Stimulated activated memory B cell treated with anti-CD40 and anti-IgM and Interleukin-4, amounts not matched to agents 10 μg/mL and 1 μg/mL and 100 μg/mL, for 72 hours (primary cell): ENCODE data around the gene GLG1.
"Not testable (repeated sequence)": the region's sequence is repeated elsewhere in the genome, so short reads cannot be mapped to it uniquely, and the experiment has no call there.

Experiments
- ATAC-seq: fragments of 150-1000 bp; cut with Tn5 transposase; 2 replicates; pipeline ENCODE4 v1.10.0; 2021
- H3K27ac Mint-ChIP-seq: one replicate; pipeline ENCODE4 v1.8.0; 2022; ENCODE audit warnings: mild to moderate bottlenecking, mixed read lengths
- H3K27me3 Mint-ChIP-seq: one replicate; pipeline ENCODE4 v1.8.0; 2022; ENCODE audit warnings: mixed read lengths
- H3K36me3 Mint-ChIP-seq: one replicate; pipeline ENCODE4 v1.8.0; 2022; ENCODE audit warnings: mixed read lengths
- H3K4me1 Mint-ChIP-seq: one replicate; pipeline ENCODE4 v1.8.0; 2022; ENCODE audit warnings: mixed read lengths
- H3K4me3 Mint-ChIP-seq: one replicate; pipeline ENCODE4 v1.8.0; 2022; ENCODE audit warnings: mild to moderate bottlenecking, moderate library complexity, mixed read lengths
- H3K9me3 Mint-ChIP-seq: one replicate; pipeline ENCODE4 v1.8.0; 2022; ENCODE audit warnings: mixed read lengths

The GLG1 gene

DNA sequence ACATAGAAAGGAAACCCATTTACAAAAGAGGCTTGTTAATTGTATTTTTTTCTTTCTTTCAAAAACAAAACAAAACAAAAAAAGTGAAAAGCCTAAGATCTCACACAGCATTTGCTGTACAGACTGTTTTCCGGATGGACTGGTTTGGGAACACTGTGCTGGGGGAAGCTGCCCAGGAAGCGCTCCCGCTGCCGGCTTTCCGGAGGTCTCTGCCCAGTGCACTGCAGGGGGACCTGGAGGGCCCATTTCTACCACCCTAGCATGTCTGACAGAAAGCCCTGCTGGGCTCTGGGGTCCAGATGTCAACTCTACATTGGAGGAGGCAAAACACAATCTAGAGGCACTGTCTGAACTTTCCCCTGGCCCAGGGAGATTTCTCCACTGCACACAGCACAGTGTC lies 159.3 kb downstream of the GLG1 start:
- Mint-ChIP-seq H3K36me3 (peaks cover 50% of the 10 kb centered on the region), H3K27me3 (no peaks in the 10 kb centered on the region), H3K4me1 (peaks cover 11% of the 10 kb centered on the region), H3K9me3 (no peaks in the 10 kb centered on the region), H3K27ac (no peak overlapping the region), H3K4me3 (no peak overlapping the region)
- no peak for ATAC-seq

DNA sequence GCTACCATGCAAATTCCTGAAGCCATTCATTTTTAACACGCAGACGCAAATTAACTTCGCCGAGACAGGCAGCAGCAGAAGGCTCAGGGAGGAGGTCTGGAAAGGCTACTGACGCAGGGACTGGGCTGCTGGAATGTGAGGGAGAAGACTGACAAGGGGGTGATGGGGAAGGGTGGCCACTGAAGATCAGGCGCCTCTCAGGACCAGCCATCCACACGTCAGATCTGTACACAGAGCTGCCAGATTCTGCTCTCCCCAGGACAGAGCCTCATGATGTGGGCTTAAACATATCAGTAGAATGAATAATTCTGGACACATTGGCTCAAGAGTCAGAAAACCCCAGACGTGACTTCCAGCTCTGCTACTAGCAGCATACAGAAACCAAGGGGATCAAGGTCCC lies 160.0 kb downstream of the GLG1 start:
- no peak overlapping the region for H3K4me3 Mint-ChIP-seq
- H3K9me3 Mint-ChIP-seq: no peaks in the 10 kb centered on the region
- peaks cover 3% of the 10 kb centered on the region for H3K4me1 Mint-ChIP-seq
- no peaks in the 10 kb centered on the region for H3K27me3 Mint-ChIP-seq
- no peak overlapping the region for H3K27ac Mint-ChIP-seq
- ATAC-seq: no peak
- H3K36me3 Mint-ChIP-seq: peaks cover 48% of the 10 kb centered on the region

DNA sequence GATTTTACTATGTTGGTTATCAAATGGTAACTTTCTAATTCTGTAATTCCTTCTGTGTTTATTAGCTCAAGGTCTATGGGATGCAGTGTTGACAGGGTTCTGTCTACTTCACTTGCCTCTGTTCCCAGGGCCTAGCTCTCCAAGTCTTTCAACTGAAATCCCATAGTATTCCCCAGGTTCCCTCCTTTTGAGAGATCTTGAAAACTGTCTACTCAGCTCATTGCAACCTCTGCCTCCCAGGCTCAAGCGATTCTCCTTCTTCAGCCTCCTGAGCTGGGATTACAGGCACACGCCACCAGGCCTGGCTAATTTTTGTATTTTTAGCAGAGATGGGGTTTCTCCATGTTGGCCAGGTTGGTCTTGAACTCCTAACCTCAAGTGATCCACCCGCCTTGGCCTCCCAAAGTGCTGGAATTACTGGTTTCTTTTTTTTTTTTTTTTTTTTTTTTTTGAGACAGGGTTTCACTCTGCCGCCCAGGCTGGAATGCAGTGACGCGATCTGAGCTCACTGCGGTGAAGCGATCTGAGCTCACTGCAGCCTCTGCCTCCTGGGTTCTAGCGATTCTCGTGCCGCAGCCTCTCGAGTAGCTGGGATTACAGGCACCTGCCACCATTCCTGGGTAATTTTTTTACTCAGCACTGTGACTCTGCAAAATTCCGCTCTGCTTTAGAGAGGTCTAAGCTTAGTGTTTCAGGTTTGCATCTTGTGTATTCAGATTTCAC lies 163.1 kb downstream of the GLG1 start:
- not testable (repeated sequence) for H3K4me3 Mint-ChIP-seq, H3K4me1 Mint-ChIP-seq, ATAC-seq, H3K9me3 Mint-ChIP-seq, H3K27ac Mint-ChIP-seq, H3K27me3 Mint-ChIP-seq
- peaks cover 37% of the 10 kb centered on the region for H3K36me3 Mint-ChIP-seq

DNA sequence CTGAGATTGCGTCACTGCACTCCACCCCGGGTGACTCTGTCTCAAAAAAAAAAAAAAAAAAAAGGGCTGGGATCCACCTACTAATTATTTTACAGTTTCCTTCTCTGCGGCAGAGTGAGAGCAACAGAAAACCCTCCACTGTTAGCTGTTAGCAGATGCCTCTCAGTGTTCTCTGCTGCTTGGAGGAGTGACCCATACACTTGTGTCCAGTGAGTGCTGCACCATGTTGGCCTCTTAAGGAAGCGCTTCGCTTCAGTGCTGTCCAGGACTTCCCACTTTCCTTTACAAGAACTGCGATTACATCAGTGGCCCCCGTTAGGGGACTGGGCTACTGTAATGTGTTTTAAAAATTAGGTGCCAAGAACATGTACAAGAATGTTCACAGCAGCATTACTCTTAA lies 167.2 kb downstream of the GLG1 start:
- Mint-ChIP-seq H3K4me1 (no peaks in the 10 kb centered on the region), H3K27ac (no peak overlapping the region), H3K27me3 (no peaks in the 10 kb centered on the region), H3K4me3 (no peak overlapping the region), H3K9me3 (peaks cover 8% of the 10 kb centered on the region), H3K36me3 (peaks cover 23% of the 10 kb centered on the region)
- no peak for ATAC-seq

- Mint-ChIP-seq H3K27me3 (no peaks in the 10 kb centered on the region), H3K27ac (no peak overlapping the region), H3K4me3 (no peak overlapping the region), H3K36me3 (peaks cover 23% of the 10 kb centered on the region), H3K4me1 (no peaks in the 10 kb centered on the region), H3K9me3 (peaks cover 8% of the 10 kb centered on the region)
- no peak for ATAC-seq
Measured at GRCh38 chr16:74438492-74438979, 168.4 kb downstream of the GLG1 start.

- Mint-ChIP-seq H3K27me3 (no peaks in the 10 kb centered on the region), H3K27ac (no peak overlapping the region), H3K4me3 (no peak overlapping the region), H3K36me3 (no peaks in the 10 kb centered on the region), H3K9me3 (peaks cover 8% of the 10 kb centered on the region), H3K4me1 (no peaks in the 10 kb centered on the region)
- ATAC-seq: no peak
Measured at GRCh38 chr16:74431516-74431915, 175.4 kb downstream of the GLG1 start.

GRCh38 chr16:74430036-74430712 lies 176.7 kb downstream of the GLG1 start:
- not testable (repeated sequence) for H3K27ac Mint-ChIP-seq, H3K36me3 Mint-ChIP-seq, H3K4me3 Mint-ChIP-seq, H3K27me3 Mint-ChIP-seq, H3K9me3 Mint-ChIP-seq, H3K4me1 Mint-ChIP-seq
- ATAC-seq: peak; percentile 70

DNA sequence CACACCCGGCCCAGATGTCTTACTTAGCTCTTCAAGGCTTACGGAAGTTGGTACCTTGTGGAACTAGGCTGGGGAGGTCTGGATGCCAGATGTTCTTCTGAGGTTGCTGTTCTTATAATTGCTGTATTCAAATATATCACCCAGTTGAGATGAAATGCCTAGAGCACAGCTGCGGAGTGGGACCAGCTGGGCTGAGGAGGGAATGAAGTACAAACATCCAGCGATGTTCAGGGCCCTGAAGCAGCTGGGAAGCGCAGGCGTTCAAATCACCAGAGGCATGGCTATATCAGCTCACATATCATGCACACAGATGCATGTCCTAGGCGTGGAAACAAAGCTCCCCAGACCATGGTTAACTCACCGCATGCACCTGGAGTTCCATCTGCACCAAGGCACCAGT lies 178.4 kb downstream of the GLG1 start:
- not testable (repeated sequence) for H3K4me3 Mint-ChIP-seq, ATAC-seq, H3K27ac Mint-ChIP-seq, H3K9me3 Mint-ChIP-seq, H3K4me1 Mint-ChIP-seq, H3K27me3 Mint-ChIP-seq, H3K36me3 Mint-ChIP-seq

DNA sequence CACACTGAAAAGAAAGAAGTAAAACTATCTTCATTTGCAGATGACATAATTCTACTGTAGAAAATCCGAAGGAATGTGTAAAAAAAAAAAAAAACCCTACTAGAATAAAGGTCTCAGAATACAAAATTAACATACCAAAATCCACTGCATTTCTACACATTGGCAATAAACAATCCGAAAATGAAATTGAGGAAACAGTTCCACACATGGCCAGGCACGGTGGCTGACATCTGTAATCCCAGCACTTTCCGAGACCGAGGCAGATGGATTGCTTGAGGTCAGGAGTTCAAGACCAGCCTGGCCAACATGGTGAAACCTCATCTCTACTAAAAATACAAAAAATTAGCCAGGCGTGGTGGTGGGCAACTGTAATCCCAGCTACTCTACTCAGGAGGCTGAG lies 181.2 kb downstream of the GLG1 start:
- H3K27me3 Mint-ChIP-seq, H3K4me1 Mint-ChIP-seq, H3K36me3 Mint-ChIP-seq, ATAC-seq, H3K27ac Mint-ChIP-seq, H3K4me3 Mint-ChIP-seq, H3K9me3 Mint-ChIP-seq: not testable (repeated sequence)

GRCh38 chr16:74423721-74424120 lies 183.2 kb downstream of the GLG1 start:
- H3K27me3 Mint-ChIP-seq, H3K9me3 Mint-ChIP-seq, H3K4me3 Mint-ChIP-seq, H3K36me3 Mint-ChIP-seq, ATAC-seq, H3K4me1 Mint-ChIP-seq, H3K27ac Mint-ChIP-seq: not testable (repeated sequence)

GRCh38 chr16:74422086-74422485 lies 184.8 kb downstream of the GLG1 start:
- H3K4me3 Mint-ChIP-seq, H3K36me3 Mint-ChIP-seq, ATAC-seq, H3K27ac Mint-ChIP-seq, H3K9me3 Mint-ChIP-seq, H3K4me1 Mint-ChIP-seq, H3K27me3 Mint-ChIP-seq: not testable (repeated sequence)

DNA sequence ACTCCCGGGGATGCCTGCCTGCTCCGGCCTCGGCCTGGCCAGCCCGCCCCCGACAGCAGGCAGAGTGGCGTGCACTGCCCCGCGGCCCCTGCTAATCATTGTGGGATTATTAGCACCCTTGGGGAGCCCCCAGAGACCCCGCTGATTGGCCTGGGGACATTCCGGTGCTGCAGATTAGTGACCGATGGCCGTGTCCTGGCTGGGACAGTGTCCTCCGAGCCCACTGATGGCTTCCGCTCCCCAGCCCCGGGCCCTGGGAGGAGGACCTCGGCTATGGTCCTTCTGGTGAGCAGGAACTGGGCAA lies 185.5 kb downstream of the GLG1 start:
- ATAC-seq, H3K36me3 Mint-ChIP-seq, H3K27ac Mint-ChIP-seq, H3K4me3 Mint-ChIP-seq, H3K4me1 Mint-ChIP-seq, H3K27me3 Mint-ChIP-seq, H3K9me3 Mint-ChIP-seq: not testable (repeated sequence)

DNA sequence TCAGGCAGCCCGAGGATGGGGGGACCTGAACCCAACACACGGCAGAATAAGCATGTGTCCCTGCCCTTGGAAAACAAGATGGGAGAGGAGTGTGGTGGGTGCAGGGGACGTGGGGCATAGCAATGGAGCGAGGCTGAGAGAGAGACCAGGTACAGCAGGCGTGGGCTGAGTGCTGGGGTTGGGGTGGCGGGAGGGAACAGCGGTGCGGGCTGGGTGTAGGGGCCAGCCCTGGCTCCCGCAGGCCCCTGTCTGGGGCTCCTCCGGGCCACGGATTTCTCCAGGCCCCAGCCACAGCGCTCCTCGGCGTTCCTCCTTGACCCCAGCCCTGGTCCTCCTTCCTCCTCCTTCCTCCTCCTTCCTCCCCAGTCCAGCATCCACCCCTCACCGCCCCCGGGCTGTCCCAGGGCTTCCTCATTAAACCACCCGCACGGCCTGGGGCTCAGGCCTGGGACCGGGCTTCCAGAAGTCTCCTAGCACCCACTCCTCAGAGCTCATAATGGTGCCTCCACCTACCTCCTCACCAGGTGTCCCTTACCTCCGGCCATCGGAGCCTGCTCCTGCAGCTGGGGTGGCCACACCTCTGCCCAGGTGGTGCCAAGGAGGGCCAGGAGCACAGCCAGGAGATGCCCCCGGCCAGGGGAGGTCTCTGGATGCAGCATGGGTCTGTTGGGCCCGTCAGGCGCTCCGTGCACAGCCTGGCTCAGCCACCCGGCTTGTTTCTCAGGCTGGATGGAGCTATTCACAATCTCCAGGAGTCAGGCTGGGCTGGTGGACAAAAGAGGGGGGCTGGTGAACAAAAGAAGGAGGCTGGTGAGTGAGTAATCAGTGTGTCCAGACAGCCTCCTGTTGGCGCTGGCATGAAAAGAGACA lies 186.1 kb downstream of the GLG1 start, which contains the start of gene CLEC18B:
TSS of gene CLEC18B (minus strand) at position 867 of the 870 bp plus-strand sequence. CDS start at position 659, 208 bp downstream.
- peak; percentile 5 for ATAC-seq
- H3K27ac Mint-ChIP-seq, H3K4me1 Mint-ChIP-seq, H3K27me3 Mint-ChIP-seq, H3K9me3 Mint-ChIP-seq, H3K36me3 Mint-ChIP-seq, H3K4me3 Mint-ChIP-seq: not testable (repeated sequence)

- not testable (repeated sequence) for H3K4me3 Mint-ChIP-seq, H3K36me3 Mint-ChIP-seq, H3K4me1 Mint-ChIP-seq, H3K27me3 Mint-ChIP-seq, H3K27ac Mint-ChIP-seq, H3K9me3 Mint-ChIP-seq
- peak; percentile 4 for ATAC-seq
Measured at GRCh38 chr16:74419811-74420210, 187.1 kb downstream of the GLG1 start.

- not testable (repeated sequence) for H3K4me1 Mint-ChIP-seq, H3K9me3 Mint-ChIP-seq, ATAC-seq, H3K27ac Mint-ChIP-seq, H3K36me3 Mint-ChIP-seq, H3K4me3 Mint-ChIP-seq, H3K27me3 Mint-ChIP-seq
Measured at GRCh38 chr16:74417897-74418296, 189.0 kb downstream of the GLG1 start.

- ATAC-seq, H3K27ac Mint-ChIP-seq, H3K27me3 Mint-ChIP-seq, H3K36me3 Mint-ChIP-seq, H3K4me1 Mint-ChIP-seq, H3K9me3 Mint-ChIP-seq, H3K4me3 Mint-ChIP-seq: not testable (repeated sequence)
Measured at GRCh38 chr16:74413920-74414319, 193.0 kb downstream of the GLG1 start.
